ENCODE results near the gene MAGEA9. TPM values are rescaled to one million over a fixed set of nuclear protein-coding genes. Genes with fewer than 3 reads are reported as not detected.
"Not testable (repeated sequence)": the region's sequence is repeated elsewhere in the genome, so short reads cannot be mapped to it uniquely, and the experiment has no call there.

The MAGEA9 gene
- polyA plus RNA-seq, 3 donors = not detected

GRCh38 chrX:149777999-149778398, 3.7 kb upstream of the MAGEA9 start:
- H3K27ac ChIP-seq (ENCODE audit: low read depth in 1 of 2, low read length in 2 of 2); H3K4me1 ChIP-seq (ENCODE audit: control insufficient read depth in 1 of 2, insufficient read depth in 2 of 2, low read length in 2 of 2); intact Hi-C loops (cut with micrococcal nuclease); DNase-seq; H3K79me2 ChIP-seq (ENCODE audit: insufficient read depth, low read length); H3K9me3 Mint-ChIP-seq; H3K36me3 Mint-ChIP-seq; H3K36me3 ChIP-seq (replicated peaks in 1 of 2; ENCODE audit: control insufficient read depth in 1 of 2, insufficient read depth in 2 of 2, low read length in 2 of 2); H3K4me3 ChIP-seq (replicated peaks in 1 of 3; ENCODE audit: low read depth in 2 of 3, low read length in 3 of 3); H3K27me3 ChIP-seq (ENCODE audit: control insufficient read depth in 2 of 2, insufficient read depth in 2 of 2, low read length in 2 of 2); H3K27me3 Mint-ChIP-seq (ENCODE audit: low read depth in 3 of 3); H3K4me2 ChIP-seq (replicated peaks; ENCODE audit: extremely low read depth, low read length, poor library complexity, severe bottlenecking); H2AFZ ChIP-seq (ENCODE audit: insufficient read depth, low read depth, low read length, poor library complexity, severe bottlenecking); H4K20me1 ChIP-seq (ENCODE audit: insufficient read depth, low read length); H3K9me3 ChIP-seq (replicated peaks in 1 of 2; ENCODE audit: control insufficient read depth in 1 of 2, insufficient read depth in 1 of 2, low read length in 2 of 2); H3K4me1 Mint-ChIP-seq; H3K27ac Mint-ChIP-seq; H3K4me3 Mint-ChIP-seq; H3K9ac ChIP-seq (ENCODE audit: insufficient read depth, low read length, poor library complexity, severe bottlenecking): not testable (repeated sequence)
- WGBS (ENCODE audit: insufficient coverage) = no CpG with 5 or more reads among the region's 7 CpGs

DNA sequence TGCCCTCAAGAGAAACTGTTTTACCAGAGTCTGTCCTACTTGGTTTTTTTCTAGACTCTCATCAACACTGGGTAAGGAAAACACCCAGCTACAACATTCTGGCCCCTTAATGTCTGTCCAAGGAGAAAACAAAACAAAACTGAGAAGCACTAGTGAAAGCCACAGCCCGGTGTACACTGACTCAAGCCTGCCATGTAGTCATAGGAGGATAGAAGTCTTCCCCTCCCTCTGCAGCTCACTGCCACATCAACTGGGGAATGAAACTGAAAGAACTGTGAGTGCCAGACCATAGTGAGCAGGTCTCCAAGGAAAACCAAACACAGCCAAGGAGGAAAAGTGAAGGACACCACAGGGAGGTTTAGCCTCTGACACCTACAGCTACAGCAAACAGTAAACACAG, 13.8 kb downstream of the MAGEA9 start:
- H3K27ac Mint-ChIP-seq; H3K9me3 ChIP-seq (replicated peaks in 1 of 2; ENCODE audit: control insufficient read depth in 1 of 2, insufficient read depth in 1 of 2, low read length in 2 of 2); H3K4me1 Mint-ChIP-seq; H2AFZ ChIP-seq (ENCODE audit: insufficient read depth, low read depth, low read length, poor library complexity, severe bottlenecking); H3K9ac ChIP-seq (ENCODE audit: insufficient read depth, low read length, poor library complexity, severe bottlenecking); H3K4me3 Mint-ChIP-seq; H3K4me3 ChIP-seq (replicated peaks in 1 of 3; ENCODE audit: low read depth in 2 of 3, low read length in 3 of 3); H3K9me3 Mint-ChIP-seq; H4K20me1 ChIP-seq (ENCODE audit: insufficient read depth, low read length); H3K27me3 Mint-ChIP-seq (ENCODE audit: low read depth in 3 of 3); H3K4me1 ChIP-seq (ENCODE audit: control insufficient read depth in 1 of 2, insufficient read depth in 2 of 2, low read length in 2 of 2); H3K27ac ChIP-seq (ENCODE audit: low read depth in 1 of 2, low read length in 2 of 2); DNase-seq; H3K79me2 ChIP-seq (ENCODE audit: insufficient read depth, low read length); H3K36me3 Mint-ChIP-seq; H3K36me3 ChIP-seq (replicated peaks in 1 of 2; ENCODE audit: control insufficient read depth in 1 of 2, insufficient read depth in 2 of 2, low read length in 2 of 2); H3K27me3 ChIP-seq (ENCODE audit: control insufficient read depth in 2 of 2, insufficient read depth in 2 of 2, low read length in 2 of 2); H3K4me2 ChIP-seq (replicated peaks; ENCODE audit: extremely low read depth, low read length, poor library complexity, severe bottlenecking); intact Hi-C loops (cut with micrococcal nuclease): not testable (repeated sequence)
- no CpG with 5 or more reads among the region's 1 CpG for WGBS (ENCODE audit: insufficient coverage)

DNA sequence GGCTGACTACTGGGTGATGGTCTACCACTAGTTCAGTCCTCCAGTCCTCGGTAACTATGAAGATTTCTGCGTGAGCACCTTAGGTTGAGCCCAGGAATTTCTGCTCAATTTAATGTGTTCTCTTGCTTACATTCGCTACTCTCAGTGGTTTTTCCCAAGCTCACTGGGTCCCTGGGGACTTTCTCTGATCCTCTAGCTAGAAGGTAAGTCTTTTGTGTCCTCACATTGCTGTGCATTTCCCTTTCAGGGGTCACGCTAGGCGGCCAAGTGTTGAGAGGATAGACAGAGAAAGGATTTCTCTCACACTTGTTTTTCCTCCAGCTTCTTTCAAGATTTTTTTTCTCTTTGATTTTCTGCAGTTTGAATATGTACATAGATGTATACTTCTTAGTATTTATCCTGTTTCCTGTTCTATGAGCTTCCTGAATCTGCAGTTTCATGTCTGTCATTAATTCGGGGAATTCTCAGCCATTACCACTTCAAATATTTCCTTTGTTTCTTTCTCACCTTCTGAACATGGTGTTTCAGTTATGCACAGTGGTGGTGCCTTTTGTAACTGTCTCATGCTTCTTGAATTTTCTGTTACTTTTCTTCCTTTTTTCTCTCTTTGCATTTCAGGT, 17.5 kb downstream of the MAGEA9 start:
- Histone ChIP-seq H2AFZ (ENCODE audit: insufficient read depth, low read depth, low read length, poor library complexity, severe bottlenecking) (no peak overlapping the region), H3K36me3 (replicated peaks in 1 of 2; ENCODE audit: control insufficient read depth in 1 of 2, insufficient read depth in 2 of 2, low read length in 2 of 2) (no peaks in the 10 kb centered on the region), H3K4me2 (replicated peaks; ENCODE audit: extremely low read depth, low read length, poor library complexity, severe bottlenecking) (no peak overlapping the region), H3K79me2 (ENCODE audit: insufficient read depth, low read length) (no peaks in the 10 kb centered on the region), H3K27me3 (ENCODE audit: control insufficient read depth in 2 of 2, insufficient read depth in 2 of 2, low read length in 2 of 2) (no peaks in the 10 kb centered on the region), H3K4me1 (ENCODE audit: control insufficient read depth in 1 of 2, insufficient read depth in 2 of 2, low read length in 2 of 2) (no peaks in the 10 kb centered on the region), H3K9ac (ENCODE audit: insufficient read depth, low read length, poor library complexity, severe bottlenecking) (no peak overlapping the region), H3K27ac (ENCODE audit: low read depth in 1 of 2, low read length in 2 of 2) (no peak overlapping the region), H4K20me1 (ENCODE audit: insufficient read depth, low read length) (no peaks in the 10 kb centered on the region), H3K9me3 (replicated peaks in 1 of 2; ENCODE audit: control insufficient read depth in 1 of 2, insufficient read depth in 1 of 2, low read length in 2 of 2) (no peaks in the 10 kb centered on the region), H3K4me3 (replicated peaks in 1 of 3; ENCODE audit: low read depth in 2 of 3, low read length in 3 of 3) (no peak overlapping the region)
- H3K36me3 Mint-ChIP-seq = no peaks in the 10 kb centered on the region
- peaks cover 0 to 4% (median 0%) of the 10 kb centered on the region in 3 donors for H3K27me3 Mint-ChIP-seq (ENCODE audit: low read depth in 3 of 3)
- H3K4me3 Mint-ChIP-seq = no peak overlapping the region
- 100% methylated on average over 2 of the region's 6 CpGs for WGBS (ENCODE audit: insufficient coverage)
- no peak for TF ChIP-seq CTCF (IDR thresholded peaks at IDR 0.05)
- H3K27ac Mint-ChIP-seq = no peak overlapping the region
- intact Hi-C loops (cut with micrococcal nuclease) = no loop called here
- no peak for DNase-seq
- H3K9me3 Mint-ChIP-seq = peaks cover 0 to 4% (median 0%) of the 10 kb centered on the region in 7 donors
- no peaks in the 10 kb centered on the region for H3K4me1 Mint-ChIP-seq

Data from CD14-positive monocyte (primary cell).